ENCODE measurements around the gene RPH3AL.

RPH3AL gene

DNA sequence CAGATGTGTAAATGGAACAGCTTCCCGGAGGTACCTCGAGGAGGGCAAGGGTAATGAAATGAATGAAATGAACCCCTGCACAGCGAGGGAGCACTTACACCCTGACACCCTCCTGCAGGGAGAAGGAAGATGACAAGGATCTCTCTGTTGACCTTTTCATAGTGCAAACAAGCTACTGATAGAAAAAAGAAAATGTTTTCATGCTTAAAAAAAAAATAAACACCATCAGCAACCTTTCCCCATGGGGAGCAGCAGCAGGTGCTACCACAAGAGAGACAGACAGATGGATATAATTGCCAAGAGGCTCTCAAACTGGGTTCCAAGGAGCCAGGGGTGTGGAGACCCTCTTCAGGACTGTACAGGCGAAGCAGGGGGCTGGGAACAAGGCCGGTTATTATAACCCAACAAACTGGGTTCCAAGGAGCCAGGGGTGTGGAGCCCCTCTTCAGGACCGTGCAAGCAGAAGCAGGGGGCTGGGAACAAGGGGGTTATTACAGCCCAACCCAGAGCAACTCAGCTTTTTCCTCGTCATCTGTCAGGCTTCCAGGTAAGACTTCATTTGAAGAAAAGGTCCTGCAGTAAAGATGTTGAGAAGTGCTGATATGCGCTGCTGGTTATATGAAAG, 718 bp upstream of the RPH3AL start:
- no peak for DNase-seq

DNA sequence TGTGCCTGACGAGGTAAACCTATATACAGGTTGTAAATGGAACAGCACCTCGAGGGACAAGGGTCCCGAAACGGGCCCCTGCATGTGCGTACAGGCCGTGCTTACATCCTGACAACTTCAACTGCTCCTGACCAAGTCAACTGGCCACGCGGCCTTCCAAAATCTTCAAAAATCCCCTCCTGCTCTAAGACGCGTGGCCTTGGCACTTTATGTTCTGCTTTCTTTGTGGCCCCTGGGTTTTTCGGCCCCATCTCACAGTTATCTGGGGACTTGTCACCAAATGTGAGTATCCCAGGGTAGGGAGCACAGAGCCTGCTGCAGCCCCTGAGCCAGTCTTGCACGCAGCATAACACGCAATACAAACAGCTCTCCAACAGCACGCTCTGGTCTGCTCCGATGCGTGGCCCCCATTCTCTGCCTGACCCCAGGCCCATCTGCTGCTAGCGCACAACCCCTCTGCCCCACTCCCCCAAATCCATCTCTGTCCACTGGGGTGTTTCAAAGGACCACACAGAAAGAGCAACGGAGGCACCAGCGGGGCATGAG, 659 bp downstream of the RPH3AL start:
- no peak for DNase-seq

DNA sequence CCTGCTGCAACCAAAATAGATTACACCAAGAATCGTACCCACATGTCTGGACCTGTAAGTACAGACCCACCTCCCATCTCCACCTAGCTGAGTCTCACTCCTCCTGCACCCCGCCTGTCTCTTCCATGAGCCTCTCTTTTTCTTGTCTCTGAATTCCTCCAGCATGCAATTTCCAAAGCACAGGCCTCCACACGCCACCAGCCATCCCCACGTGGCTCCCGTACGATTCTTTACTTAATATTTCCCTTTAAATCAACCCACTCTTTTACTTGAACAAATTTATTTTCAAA, 1.2 kb downstream of the RPH3AL start:
- no peak for DNase-seq

GRCh38 chr17:350706-351448, 1.7 kb downstream of the RPH3AL start:
- peak; percentile 59 for DNase-seq

DNA sequence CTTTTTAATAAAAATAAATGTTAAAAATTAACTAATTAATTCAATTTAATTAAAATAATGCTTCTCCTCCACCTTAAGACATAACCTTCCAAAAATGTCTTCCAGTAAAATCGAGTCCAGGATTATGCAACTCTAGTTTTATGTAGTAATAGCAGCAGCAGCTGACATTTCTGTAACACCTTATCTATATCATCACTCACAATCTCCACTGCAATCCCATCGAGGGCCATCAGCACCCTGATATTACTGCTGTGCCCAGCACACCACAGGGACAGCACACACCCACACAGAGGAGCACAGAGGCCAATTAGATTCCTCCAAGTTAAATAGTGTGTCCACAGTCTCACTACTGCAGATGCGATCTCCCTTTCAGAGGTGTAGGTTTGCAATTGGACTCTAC, 2.9 kb downstream of the RPH3AL start:
- no peak for DNase-seq

GRCh38 chr17:348692-349425, 3.7 kb downstream of the RPH3AL start:
- DNase-seq, result no peak

GRCh38 chr17:348012-348411, 4.6 kb downstream of the RPH3AL start:
- DNase-seq, result no peak

- DNase-seq, result no peak
Observed at GRCh38 chr17:347309-347899, 5.2 kb downstream of the RPH3AL start.

DNA sequence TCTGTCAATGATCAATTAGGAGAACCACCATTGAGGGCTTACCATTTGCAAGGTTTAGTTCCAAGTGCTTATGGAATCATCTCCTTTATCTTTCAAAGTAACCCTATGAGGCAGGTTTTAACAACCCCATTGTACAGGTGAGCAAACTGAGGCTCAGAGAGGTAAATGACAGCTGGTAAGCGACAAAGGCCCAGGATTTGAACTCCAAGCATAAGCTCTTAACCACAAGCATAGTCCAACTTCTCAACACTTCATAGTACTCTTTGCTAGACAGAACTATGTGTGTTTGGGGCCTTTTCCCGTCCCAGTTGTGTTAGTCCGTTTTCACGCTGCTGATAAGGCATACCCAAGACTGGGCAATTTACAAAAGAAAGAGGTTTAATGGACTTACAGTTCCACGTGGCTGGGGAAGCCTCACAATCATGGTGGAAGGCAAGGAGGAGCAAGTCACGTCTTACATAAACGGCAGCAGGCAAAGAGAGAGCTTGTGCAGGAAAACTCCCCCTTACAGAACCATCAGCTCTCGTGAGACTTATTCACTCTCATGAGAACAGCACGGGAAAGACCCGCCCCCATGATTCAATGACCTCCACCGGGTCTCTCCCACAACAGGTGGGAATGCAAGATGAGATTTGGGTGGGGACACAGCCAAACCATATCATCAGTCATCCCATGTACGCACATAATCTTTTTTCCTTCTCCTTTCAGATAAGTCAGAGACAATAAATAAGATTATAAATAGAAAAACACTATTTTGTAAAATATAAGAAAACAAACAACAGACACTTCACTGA, 6.4 kb downstream of the RPH3AL start:
- DNase-seq, result no peak

DNA sequence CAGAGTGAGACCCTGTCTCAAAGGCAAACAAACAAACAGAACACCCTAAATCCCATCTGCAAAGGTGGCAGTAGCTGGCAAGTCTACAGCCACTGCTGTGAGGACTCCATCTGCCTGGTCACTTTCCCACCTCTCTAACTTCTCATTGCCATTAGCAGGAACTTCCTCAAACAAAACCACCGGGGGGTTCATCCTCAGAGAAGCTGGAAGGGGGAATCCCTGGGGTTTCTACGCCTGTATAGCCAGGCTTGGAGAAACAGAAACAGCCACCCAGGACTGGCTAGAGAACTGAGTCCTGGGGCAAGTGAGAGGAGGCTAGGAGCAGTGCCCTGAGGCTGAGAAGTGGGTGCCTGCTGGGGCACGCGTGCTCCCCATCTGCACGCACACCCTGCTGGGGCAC, 7.3 kb downstream of the RPH3AL start:
- DNase-seq, result no peak

- DNase-seq, result no peak
Observed at GRCh38 chr17:343875-344752, 8.5 kb downstream of the RPH3AL start.

DNA sequence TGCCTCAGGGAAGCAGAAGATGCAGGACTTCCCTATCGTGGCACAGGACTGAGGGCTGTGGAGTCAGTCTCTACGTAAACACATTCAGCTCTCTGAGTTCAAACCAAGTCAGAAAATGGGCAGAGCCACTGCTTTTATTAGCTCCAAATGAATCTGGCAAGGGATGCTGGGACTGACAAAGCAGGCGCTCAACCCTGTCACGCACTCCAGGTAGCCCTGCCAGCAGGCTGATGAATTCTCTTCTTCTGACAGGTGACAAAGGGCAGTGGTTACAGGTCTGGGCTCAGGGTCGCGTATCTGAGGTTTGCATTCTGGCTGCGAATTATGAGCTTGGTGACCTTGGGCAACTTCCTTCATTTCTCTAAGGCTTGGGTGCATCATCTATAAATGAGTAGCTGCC, 9.4 kb downstream of the RPH3AL start:
- DNase-seq, result no peak

GRCh38 chr17:340074-340473, 12.5 kb downstream of the RPH3AL start:
- DNase-seq, result no peak

- DNase-seq, result no peak
Observed at GRCh38 chr17:339193-340061, 13.2 kb downstream of the RPH3AL start.

DNA sequence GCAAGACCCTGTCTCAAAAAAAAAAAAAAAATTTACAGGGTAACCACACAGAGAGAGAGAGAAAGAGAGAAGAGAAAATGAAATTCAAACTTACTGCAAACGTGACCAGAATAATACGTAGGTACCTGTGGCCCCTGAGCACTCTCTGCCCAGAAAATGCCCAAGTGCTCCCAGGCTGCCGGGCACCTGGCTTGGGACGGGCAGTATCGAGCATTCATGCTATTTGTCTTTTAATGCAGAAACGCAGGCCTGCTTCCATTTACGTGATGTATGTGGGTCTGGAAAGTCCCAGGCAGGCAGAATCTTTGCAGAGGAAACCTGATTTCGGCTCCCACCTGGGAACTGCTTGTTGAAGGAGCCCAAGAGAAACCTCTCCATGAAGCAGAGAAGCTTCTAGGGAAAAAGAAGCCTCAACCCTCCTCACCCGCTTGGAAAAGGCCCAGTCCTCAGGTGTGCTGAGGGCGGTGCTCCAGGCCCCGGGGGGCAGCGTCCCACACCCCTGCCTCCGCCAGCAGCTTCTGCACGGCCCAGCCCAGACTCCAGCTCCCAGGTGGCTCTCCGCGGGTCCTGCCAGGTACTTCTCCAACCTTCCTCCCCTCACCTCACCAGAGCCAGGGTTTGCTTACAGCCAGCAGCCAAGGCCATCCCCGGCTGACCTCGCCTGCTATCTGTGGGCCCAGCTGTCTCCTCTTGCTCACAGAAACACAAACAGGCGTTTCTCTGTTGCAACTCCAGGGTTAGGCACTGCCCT, 14.0 kb downstream of the RPH3AL start:
- DNase-seq, result no peak

DNA sequence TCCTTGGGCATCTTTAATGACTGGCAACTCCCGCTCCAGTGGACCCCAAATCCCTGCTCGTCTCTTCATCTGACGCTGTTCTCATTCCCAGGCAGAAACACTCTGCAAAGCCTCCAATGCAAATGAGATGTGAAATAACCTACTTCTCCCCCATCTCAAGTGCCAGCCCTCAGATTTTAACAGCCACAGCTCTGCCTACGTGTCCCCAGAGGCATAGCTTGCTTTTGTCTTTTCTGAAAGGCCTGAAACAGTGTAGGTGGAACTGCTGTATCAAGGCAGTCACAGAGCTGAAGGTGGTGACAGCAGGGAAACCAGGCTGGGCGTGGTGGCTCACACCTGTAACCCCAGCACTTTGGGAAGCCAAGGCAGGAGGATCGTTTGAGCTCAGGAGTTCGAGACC, 14.7 kb downstream of the RPH3AL start:
- no peak for DNase-seq

DNA sequence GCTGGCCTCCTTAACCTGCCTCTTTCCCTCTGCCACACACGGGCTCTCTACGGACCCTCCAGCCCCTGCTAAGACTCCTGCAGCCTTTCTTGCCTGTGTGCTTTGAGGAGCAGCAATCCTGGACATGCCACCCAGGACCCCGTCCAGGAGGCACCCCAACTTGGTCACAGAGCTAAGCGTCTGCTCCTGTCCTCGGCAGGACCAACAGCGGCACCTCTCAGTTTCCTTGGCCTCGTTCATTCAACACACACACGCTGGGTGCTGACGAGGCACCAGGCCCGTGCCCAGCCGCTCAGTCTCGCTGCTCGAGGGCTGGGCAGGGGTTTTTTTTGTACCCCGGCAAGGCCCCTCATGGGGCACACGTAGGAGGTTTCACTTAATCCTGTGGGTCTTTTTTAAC, 15.2 kb downstream of the RPH3AL start:
- DNase-seq, result no peak

DNA sequence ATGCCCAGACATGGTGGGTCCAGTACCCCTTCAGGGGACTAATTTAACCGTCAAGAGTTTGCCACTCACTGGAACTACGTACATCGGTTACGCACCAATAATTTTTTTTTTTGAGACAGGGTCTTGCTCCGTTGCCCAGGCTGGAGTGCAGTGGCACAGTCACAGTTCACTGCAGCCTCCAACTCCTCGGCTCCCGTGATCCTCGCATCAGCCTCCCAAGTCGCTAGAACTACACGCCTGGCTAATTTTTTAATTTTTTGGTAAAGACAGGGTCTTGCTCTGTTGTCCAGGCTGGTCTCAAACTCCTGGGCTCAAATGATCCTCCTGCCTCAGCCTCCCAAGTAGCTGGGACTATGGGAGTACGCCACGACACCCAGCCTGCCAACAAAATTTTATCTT, 15.6 kb downstream of the RPH3AL start:
- no peak for DNase-seq

DNA sequence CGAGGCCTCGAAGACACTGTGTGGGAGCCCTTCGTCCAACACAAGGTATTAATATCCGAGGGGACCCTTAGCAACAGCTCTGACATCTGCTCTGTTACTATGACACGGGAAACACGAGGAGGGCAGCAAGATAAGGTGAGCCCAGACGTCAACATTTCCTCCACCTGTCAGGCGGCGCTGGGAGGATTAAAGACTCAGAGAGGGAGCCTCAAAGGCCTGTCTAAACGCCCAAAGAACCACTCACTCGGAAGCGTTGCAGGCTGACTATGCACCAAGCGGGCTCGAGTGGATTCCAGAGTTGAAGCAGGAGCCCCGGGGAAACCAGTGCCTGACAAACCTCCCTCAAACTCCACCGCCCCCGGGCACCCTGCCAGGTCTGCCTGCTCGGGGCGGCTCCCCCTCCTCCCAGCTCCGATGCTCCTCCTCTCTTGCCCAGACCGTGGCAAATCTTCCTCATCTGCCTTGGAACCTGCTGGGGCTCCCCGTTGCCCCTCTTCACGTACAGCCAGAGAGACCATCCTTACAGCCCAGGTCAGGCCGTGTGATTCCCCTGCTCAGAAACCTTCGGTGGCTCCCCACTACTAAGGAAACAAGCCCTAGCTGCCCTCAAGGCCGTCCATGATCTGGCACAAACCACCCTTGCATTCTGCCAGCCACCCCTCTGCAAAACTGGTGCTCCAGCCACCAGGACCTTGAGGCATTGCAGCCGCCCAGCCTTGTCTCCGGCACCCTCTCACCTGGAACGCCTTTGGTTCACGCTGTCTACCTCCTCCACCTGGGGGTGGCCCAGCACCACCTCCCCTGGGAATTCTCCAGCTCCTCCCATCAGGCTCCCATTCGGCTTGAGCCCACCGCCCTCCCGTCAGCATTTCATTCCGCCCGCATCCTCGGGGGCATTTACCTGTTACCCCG, 16.2 kb downstream of the RPH3AL start:
- no peak for DNase-seq
